Measurements from ENCODE around the gene MBOAT1.

GRCh38 chr6:20148433-20148832 lies 63.8 kb downstream of the MBOAT1 start:
- TF ChIP-seq POLR2AphosphoS5 (IDR thresholded peaks at IDR 0.05; ENCODE audit: low read depth, low read length) = no peak
- TF ChIP-seq TAF1 (IDR thresholded peaks at IDR 0.05; ENCODE audit: borderline replicate concordance, insufficient read depth, low read length) = no peak
- no peak for TF ChIP-seq SIN3A (IDR thresholded peaks at IDR 0.05; ENCODE audit: borderline replicate concordance, insufficient read depth, low read length)
